Activated naive CD8-positive, alpha-beta T cell treated with anti-CD3 and anti-CD28 coated beads, Interleukin-2, amount 10 ng/mL, durations not matched to agents 7 days and 5 days (primary cell): ENCODE data around the gene DENR. TPM values are rescaled to one million over a fixed set of nuclear protein-coding genes. Genes with fewer than 3 reads are reported as not detected.

Source experiments
- ATAC-seq: fragments of 150-1000 bp; cut with Tn5 transposase; one replicate; pipeline ENCODE4 v1.10.0; 2021; ENCODE audit warnings: low read depth, moderate library complexity
- POLR2A ChIA-PET: fragments of 350-600 bp; sonication (Branson Sonifier 250); formaldehyde crosslinking; loops from one replicate; lab custom pipeline; 2021; ENCODE audit warnings: antibody characterized with exemption; lab: Charles Lee
- DNase-seq: peaks from one replicate; pipeline ENCODE4 v3.0.0; 2021
- H3K27ac Mint-ChIP-seq: one replicate; pipeline ENCODE4 v1.8.0; 2022; ENCODE audit warnings: mild to moderate bottlenecking, mixed read lengths
- H3K27me3 Mint-ChIP-seq: one replicate; pipeline ENCODE4 v1.8.0; 2022; ENCODE audit warnings: mild to moderate bottlenecking, moderate library complexity, mixed read lengths
- H3K36me3 Mint-ChIP-seq: one replicate; pipeline ENCODE4 v1.8.0; 2021; ENCODE audit warnings: mild to moderate bottlenecking, mixed read lengths
- H3K4me1 Mint-ChIP-seq: one replicate; pipeline ENCODE4 v1.8.0; 2021; ENCODE audit warnings: mixed read lengths
- H3K4me3 Mint-ChIP-seq: one replicate; pipeline ENCODE4 v1.8.0; 2022; ENCODE audit warnings: mild to moderate bottlenecking, moderate library complexity, mixed read lengths
- H3K9me3 Mint-ChIP-seq: one replicate; pipeline ENCODE4 v1.8.0; 2021; ENCODE audit warnings: mixed read lengths
- total RNA-seq, 2 experiments: library from RNA; stranded (reverse); gene quantifications; one replicate each; pipeline ENCODE4 v1.2.3, GENCODE V29; 2021

Gene DENR
- total RNA-seq, 2 experiments from 2014 or later, result 51.7 to 53.5 TPM

GRCh38 chr12:122807651-122808050 is 55.0 kb downstream of the DENR start:
- H3K4me3 Mint-ChIP-seq, result no peak overlapping the region
- ATAC-seq (no peak), DNase-seq (no peak)
- H3K36me3 Mint-ChIP-seq, result no peaks in the 10 kb centered on the region
- POLR2A ChIA-PET, result no interaction called here
- no peaks in the 10 kb centered on the region for H3K9me3 Mint-ChIP-seq
- H3K27ac Mint-ChIP-seq, result no peak overlapping the region
- peaks cover 4% of the 10 kb centered on the region for H3K27me3 Mint-ChIP-seq
- H3K4me1 Mint-ChIP-seq, result peaks cover 2% of the 10 kb centered on the region

DNA sequence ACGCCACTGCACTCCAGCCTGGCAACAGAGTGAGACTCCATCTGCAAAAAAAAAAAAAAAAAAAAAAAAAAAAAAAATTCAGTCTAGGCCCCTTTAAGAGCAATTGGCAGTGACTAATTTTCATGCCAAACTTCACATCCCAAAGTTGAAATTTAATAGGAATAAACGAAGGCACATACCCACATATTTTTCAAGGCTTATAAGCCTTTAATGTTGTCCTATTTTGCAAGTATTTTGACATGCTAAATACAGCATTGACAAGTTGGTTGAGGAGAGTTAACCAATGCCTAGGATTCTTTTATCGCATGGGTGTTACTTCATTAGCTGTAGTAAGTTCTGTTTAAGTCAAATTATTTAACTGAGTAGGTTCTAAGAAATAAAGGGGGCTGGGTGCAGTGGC is 59.2 kb downstream of the DENR start:
- no peak overlapping the region for H3K4me3 Mint-ChIP-seq
- H3K27ac Mint-ChIP-seq, result no peak overlapping the region
- DNase-seq, result no peak
- POLR2A ChIA-PET, result no interaction called here
- no peak for ATAC-seq
- H3K27me3 Mint-ChIP-seq, result no peaks in the 10 kb centered on the region
- H3K9me3 Mint-ChIP-seq, result no peaks in the 10 kb centered on the region
- H3K36me3 Mint-ChIP-seq, result no peaks in the 10 kb centered on the region
- H3K4me1 Mint-ChIP-seq, result peaks cover 2% of the 10 kb centered on the region

- DNase-seq (no peak), ATAC-seq (no peak)
- no peaks in the 10 kb centered on the region for H3K27me3 Mint-ChIP-seq
- POLR2A ChIA-PET, result no interaction called here
- H3K4me1 Mint-ChIP-seq, result peaks cover 2% of the 10 kb centered on the region
- H3K9me3 Mint-ChIP-seq, result no peaks in the 10 kb centered on the region
- H3K36me3 Mint-ChIP-seq, result no peaks in the 10 kb centered on the region
- H3K4me3 Mint-ChIP-seq, result no peak overlapping the region
- no peak overlapping the region for H3K27ac Mint-ChIP-seq
These were observed 60.7 kb downstream of the DENR start for GRCh38 chr12:122813310-122813713.

DNA sequence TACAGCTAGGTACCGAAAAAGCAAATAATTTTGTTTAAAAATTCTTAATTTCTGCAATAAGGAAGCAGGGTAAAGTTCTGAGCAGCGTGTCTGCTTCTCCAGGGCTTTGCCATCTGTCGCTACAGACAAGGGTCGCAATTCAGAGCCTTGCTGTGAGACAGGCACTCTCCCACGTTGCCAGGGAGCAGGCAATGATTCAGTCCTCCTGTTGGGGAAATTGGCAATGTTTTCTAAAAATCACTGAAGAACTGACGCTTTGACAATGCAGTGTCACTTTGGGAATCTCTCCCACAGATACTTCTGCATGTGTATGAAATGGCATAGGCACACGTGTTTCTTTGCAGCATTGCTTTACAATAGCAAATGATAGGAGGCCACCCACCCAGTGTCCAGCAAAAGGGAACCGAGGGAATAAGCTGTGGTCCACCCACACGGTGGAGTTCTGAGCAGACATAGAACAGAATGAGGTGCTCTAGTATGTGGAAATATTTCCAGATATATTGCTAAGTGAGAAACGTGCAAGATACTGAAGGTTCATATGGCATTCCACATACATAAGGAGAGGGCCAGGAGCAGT is 66.7 kb downstream of the DENR start:
- Mint-ChIP-seq H3K27ac (no peak overlapping the region), H3K36me3 (no peaks in the 10 kb centered on the region), H3K4me3 (no peak overlapping the region), H3K27me3 (peaks cover 2% of the 10 kb centered on the region), H3K4me1 (no peaks in the 10 kb centered on the region), H3K9me3 (no peaks in the 10 kb centered on the region)
- POLR2A ChIA-PET, result no interaction called here
- DNase-seq (no peak), ATAC-seq (no peak)

- peaks cover 2% of the 10 kb centered on the region for H3K27me3 Mint-ChIP-seq
- H3K27ac Mint-ChIP-seq, result no peak overlapping the region
- H3K9me3 Mint-ChIP-seq, result no peaks in the 10 kb centered on the region
- H3K4me3 Mint-ChIP-seq, result no peak overlapping the region
- ATAC-seq (no peak), DNase-seq (no peak)
- POLR2A ChIA-PET, result no interaction called here
- H3K4me1 Mint-ChIP-seq, result no peaks in the 10 kb centered on the region
- no peaks in the 10 kb centered on the region for H3K36me3 Mint-ChIP-seq
These were observed 67.5 kb downstream of the DENR start for GRCh38 chr12:122820138-122820537.

Other genes starting within 250 kb of the DENR start
- 100 to 1,000 TPM; 108 to 115 TPM for gene RSRC2, start 225.9 kb upstream of the DENR start, total RNA-seq
- gene KNTC1, start 225.6 kb upstream of the DENR start, total RNA-seq, result 100 to 1,000 TPM; 125 to 130 TPM
- not detected for gene HCAR2, start 49.5 kb upstream of the DENR start, total RNA-seq
- not detected for gene HCAR3, start 36.0 kb upstream of the DENR start, total RNA-seq
- under 1 TPM; 0.08 to 0.17 TPM for gene HCAR1, start 22.0 kb upstream of the DENR start, total RNA-seq
- under 1 TPM; 0.58 to 0.62 TPM for gene CCDC62, start 21.7 kb downstream of the DENR start, total RNA-seq
- gene HIP1R, start 82.6 kb downstream of the DENR start, total RNA-seq, result 10 to 100 TPM; 54.7 to 57.8 TPM
- 10 to 100 TPM; 33.4 to 36.8 TPM for gene VPS37B, start 143.3 kb downstream of the DENR start, total RNA-seq
- gene ABCB9, start 213.6 kb downstream of the DENR start, total RNA-seq, result 1 to 10 TPM; 7.0 to 9.2 TPM
- gene OGFOD2, start 222.4 kb downstream of the DENR start, total RNA-seq, result 10 to 100 TPM; 33.8 to 35.5 TPM
- gene ARL6IP4, start 227.9 kb downstream of the DENR start, total RNA-seq, result 100 to 1,000 TPM; 204 to 211 TPM